HUDEP-2 (cell line): ENCODE data around the gene KRTAP10-3.
"Not testable (repeated sequence)": the region's sequence is repeated elsewhere in the genome, so short reads cannot be mapped to it uniquely, and the experiment has no call there.

Experiments used
- DNase-seq, 76 experiments: peaks; one replicate each; lab custom pipeline; 2025; ENCODE audit not compliant: unreplicated experiment in 76 of 76; lab: John Stamatoyannopoulos, UW

The KRTAP10-3 gene

DNA sequence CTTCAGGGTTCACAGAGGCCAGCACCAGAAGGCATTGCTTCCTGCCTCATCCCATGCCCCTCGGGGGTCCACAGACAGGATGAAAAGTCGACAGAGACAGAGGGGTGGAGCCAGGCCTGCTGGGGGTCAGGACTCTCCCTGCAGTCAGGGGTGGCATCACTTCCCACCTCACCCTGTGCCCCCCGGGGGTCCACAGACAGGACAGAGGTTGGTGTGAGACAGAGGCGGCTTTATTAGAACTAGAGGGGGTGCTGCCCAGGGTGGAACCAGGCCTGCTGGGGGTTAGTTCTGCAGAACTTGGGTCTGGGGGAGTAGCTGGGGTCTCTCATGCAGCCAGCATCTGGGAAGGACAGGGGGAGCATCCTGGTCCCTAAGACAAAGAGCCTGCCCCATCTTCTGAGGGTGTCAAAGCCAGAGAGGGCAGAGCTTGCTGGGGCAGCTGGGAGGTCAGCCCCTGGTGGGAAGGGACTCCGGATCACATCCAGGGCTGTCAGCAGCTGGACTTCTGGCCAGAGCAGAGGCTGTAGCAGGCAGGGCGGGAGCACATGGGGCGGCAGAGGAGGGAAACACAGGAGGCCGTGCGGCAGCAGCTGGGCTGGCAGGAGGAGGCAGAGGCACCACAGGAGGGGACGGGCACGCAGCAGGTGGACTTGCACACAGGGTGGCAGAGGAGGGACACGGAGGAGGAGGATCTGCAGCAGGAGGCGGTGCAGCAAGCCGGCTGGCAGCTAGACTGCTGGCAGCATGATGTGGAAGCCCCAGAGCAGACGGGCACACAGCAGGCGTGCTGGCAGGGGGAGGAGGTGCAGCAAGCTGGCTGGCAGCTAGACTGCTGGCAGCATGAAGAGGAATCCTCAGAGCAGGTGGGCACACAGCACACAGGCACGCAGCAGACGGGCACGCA is 32.6 kb upstream of the KRTAP10-3 start:
- not testable (repeated sequence) for DNase-seq

DNA sequence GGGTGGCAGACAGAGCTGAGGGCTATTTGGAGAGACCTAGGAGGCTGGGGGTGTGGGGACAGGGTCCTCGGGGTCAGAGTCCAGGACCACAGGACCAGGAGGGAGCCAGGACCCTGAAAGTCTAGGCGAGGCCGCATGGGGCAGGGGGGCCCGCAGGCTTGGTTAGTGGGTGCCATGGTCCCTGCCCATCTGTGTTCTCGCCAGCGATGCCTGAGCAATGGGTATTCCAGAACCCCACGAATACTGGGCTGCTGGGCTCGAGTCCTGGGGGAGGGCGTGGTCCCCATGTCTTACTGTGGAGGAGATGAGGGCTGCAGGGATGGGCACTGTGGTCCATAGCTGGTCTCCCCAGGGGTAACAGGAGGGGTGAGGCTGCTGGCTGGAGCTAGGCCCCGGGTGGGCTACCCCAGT is 31.7 kb upstream of the KRTAP10-3 start:
- no peak for DNase-seq

GRCh38 chr21:44589586-44590305 is 31.2 kb upstream of the KRTAP10-3 start:
- DNase-seq, result no peak

- no peak for DNase-seq
These were observed 30.5 kb upstream of the KRTAP10-3 start for GRCh38 chr21:44589094-44589493.

GRCh38 chr21:44585892-44586291 is 27.3 kb upstream of the KRTAP10-3 start:
- no peak for DNase-seq

GRCh38 chr21:44583800-44584147 is 25.2 kb upstream of the KRTAP10-3 start:
- no peak for DNase-seq

- DNase-seq, result no peak
These were observed 24.6 kb upstream of the KRTAP10-3 start for GRCh38 chr21:44583089-44583799.

- no peak for DNase-seq
These were observed 23.5 kb upstream of the KRTAP10-3 start for GRCh38 chr21:44582055-44582454.

GRCh38 chr21:44581158-44581557 is 22.6 kb upstream of the KRTAP10-3 start:
- no peak for DNase-seq

- not testable (repeated sequence) for DNase-seq
These were observed 21.7 kb upstream of the KRTAP10-3 start, which contains the start of gene KRTAP10-5 for GRCh38 chr21:44580231-44580821. KRTAP10-5 (minus strand) TSS chr21:44580604; CDS start chr21:44580578, 26 bp downstream.

DNA sequence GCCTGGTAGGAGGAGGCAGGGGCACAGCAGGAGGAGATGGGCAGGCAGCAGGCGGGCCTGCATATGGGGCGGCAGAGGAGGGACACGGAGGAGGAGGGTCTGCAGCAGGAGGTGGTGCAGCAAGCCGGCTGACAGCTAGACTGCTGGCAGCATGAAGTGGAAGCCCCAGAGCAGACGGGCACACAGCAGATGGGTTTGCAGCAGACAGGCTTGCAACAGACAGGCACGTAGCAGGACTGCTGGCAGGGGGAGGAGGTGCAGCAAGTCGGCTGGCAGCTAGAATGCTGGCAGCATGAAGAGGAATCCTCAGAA is 21.2 kb upstream of the KRTAP10-3 start:
- DNase-seq, result no peak

DNA sequence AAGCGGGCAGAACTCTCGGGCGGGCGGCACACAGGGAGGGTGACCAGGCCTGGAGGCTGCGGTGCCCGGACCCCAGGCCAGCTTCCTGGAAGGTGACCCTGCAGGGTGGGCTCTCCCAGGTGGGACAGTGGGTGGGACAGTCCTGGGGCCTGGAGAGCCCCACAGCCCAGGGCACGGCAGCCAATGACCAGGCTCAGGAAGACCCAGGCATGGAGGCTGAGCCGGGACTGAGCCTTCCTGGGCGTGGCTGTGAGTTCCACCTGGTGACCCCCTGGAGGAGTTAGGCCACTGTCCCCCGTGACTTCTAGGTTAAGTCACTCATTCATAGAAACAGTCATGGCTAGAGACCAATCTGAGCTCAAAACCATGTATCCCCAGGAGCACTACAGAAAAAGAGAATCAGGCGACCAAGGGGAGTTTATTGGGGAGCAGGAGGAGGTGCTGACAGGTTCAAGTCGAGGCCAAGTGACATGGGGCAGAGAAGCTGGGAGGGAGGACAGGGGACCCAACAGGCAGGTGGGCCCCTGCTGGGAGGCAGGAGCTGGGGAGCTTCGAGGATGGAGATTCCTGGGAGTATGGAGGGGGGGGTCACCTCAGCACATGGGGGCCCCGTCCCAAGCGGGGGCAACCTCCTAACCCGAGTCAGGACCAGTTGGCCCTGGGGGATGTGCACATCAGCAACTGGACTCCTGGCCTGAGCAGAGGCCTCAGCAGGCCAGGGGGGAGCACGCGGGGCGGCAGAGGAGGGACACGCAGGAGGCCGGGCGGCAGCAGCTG is 20.6 kb upstream of the KRTAP10-3 start:
- no peak for DNase-seq

DNA sequence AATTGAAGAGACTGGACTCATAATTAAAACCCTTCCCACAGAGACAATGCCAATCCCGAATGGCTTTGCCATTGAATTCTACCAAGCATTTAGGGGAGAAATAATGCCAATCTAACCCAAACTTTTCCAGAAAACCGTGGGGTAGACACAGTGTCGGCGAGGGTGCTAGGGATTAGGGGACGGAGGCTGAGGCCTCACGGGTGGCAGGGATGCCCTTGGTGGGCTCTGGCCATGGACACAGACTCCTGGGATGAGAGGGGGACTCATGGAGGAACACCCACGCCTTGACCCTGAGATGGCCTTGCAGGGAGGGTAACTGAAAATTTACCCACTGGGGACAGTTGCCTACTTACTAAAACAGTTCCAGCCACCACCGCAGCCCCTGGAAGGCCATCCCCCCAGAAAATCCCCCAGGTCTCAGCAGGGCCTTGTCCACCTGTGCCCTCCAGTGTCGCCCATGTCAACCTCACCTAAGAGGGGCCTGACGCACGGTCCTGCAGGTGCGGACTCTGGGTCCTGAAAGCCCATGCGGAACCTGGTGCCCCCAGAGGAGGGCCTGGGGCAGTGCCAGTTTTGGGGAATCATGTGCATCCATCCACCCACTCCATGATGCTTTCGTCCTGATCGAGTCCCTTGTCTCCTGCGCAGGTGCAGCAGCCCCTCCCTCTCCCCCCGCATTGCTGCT is 19.9 kb upstream of the KRTAP10-3 start:
- DNase-seq, result no peak

- no peak for DNase-seq
These were observed 17.4 kb upstream of the KRTAP10-3 start for GRCh38 chr21:44576025-44576420.

DNA sequence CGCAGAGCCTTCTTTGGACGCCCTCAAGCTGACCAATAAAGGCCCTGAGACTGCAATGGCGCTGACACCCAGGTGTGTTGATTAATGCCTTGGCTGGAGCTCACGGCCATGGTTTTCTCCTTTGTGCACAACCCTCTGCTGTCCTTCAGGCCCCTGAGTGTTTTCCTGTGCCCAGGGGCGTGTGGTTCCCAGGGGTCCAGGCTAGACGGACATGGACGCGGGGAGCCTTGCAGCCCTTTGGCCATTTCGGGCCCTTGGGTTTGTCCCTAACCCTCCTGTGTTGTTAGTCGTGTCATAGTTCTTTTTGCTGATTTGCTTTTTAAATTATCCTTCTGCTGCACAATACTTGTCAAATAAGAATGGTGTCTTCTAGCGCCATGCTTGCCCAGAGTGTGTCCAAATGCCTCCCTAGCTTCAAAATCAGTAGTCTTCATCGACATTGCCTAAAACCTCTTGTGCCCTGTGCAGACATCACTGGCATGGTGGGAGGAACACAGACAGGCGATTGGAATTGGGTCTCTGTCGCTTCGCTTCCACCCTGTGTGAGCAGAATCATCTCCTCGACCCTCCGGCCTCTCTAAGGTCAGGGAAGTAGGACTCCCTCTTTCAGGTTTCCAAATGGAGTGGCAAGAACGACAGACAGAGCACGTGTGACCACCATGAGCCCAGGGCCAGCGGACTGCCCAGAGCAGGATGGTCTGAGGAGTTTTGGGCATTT is 16.9 kb upstream of the KRTAP10-3 start:
- DNase-seq, result no peak

DNA sequence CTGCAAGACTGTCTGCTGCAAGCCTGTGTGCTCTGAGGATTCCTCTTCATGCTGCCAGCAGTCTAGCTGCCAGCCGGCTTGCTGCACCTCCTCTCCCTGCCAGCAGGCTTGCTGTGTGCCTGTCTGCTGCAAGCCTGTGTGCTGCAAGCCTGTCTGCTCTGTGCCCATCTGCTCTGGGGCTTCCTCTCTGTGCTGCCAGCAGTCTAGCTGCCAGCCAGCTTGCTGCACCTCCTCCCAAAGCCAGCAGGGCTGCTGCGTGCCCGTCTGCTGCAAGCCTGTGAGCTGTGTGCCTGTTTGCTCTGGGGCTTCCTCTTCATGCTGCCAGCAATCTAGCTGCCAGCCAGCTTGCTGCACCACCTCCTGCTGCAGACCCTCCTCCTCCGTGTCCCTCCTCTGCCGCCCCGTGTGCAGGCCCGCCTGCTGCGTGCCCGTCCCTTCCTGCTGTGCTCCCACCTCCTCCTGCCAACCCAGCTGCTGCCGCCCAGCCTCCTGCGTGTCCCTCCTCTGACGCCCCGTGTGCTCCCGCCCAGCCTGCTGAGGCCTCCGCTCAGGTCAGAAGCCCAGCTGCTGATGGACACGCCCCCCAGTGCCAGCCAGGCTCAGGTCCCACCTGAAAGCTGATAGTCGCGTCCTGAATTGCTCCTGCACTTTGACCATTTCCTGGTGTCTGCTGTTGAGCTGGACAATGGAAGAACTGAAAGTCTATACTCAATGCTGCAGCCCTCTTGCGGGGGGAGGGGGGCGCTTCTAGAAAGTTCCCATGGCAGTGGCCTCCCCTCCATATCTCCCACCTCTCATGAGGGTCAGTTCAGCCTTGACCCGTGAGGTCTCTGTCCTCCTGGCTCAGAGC is 16.1 kb upstream of the KRTAP10-3 start:
- peak in 2 of 76 experiments; percentile 6 to 26 for DNase-seq

DNA sequence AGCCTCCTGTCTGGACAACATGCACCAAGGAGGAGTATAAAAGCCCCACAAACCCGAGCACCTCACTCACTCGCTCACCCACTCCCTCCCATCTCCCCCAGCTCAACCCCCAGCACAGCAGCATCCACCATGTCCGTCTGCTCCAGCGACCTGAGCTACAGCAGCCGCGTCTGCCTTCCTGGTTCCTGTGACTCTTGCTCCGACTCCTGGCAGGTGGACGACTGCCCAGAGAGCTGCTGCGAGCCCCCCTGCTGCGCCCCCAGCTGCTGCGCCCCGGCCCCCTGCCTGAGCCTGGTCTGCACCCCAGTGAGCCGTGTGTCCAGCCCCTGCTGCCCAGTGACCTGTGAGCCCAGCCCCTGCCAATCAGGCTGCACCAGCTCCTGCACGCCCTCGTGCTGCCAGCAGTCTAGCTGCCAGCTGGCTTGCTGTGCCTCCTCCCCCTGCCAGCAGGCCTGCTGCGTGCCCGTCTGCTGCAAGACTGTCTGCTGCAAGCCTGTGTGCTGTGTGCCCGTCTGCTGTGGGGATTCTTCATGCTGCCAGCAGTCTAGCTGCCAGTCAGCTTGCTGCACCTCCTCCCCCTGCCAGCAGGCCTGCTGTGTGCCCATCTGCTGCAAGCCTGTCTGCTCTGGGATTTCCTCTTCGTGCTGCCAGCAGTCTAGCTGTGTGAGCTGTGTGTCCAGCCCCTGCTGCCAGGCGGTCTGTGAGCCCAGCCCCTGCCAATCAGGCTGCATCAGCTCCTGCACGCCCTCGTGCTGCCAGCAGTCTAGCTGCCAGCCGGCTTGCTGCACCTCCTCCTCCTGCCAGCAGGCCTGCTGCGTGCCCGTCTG is 15.2 kb upstream of the KRTAP10-3 start, which contains the start of gene KRTAP10-4:
Gene KRTAP10-4 (plus strand): TSS at position 100 of the 827 bp plus-strand sequence. CDS start 30 bp downstream, at position 130.
- not testable (repeated sequence) for DNase-seq
